ENCODE measurements around the gene KCNQ1.

The KCNQ1 gene

GRCh38 chr11:2768471-2769408 is 323.9 kb downstream of the KCNQ1 start:
- no peak for TF ChIP-seq CTCF (IDR thresholded peaks at IDR 0.05; ENCODE audit: insufficient read depth, missing control alignments)
- FAIRE-seq (no peak), DNase-seq (ENCODE audit: insufficient read length, low spot score) (no peak)

GRCh38 chr11:2769409-2770095 is 324.7 kb downstream of the KCNQ1 start:
- no peak for TF ChIP-seq CTCF (IDR thresholded peaks at IDR 0.05; ENCODE audit: insufficient read depth, missing control alignments)
- DNase-seq (ENCODE audit: insufficient read length, low spot score) (no peak), FAIRE-seq (no peak)

GRCh38 chr11:2770096-2770751 is 325.4 kb downstream of the KCNQ1 start:
- DNase-seq (ENCODE audit: insufficient read length, low spot score) (no peak), FAIRE-seq (no peak)
- TF ChIP-seq CTCF (IDR thresholded peaks at IDR 0.05; ENCODE audit: insufficient read depth, missing control alignments), result no peak

- DNase-seq (ENCODE audit: insufficient read length, low spot score), result no peak
- FAIRE-seq, result no peak
These were observed 326.0 kb downstream of the KCNQ1 start for GRCh38 chr11:2770761-2771301.

GRCh38 chr11:2771758-2772466 is 327.1 kb downstream of the KCNQ1 start:
- no peak for FAIRE-seq
- DNase-seq (ENCODE audit: insufficient read length, low spot score), result no peak
- no peak for TF ChIP-seq CTCF (IDR thresholded peaks at IDR 0.05; ENCODE audit: insufficient read depth, missing control alignments)

More at GRCh38 chr11:2770761-2771301, 326.0 kb downstream of the KCNQ1 start:
- TF ChIP-seq CTCF (IDR thresholded peaks at IDR 0.05; ENCODE audit: insufficient read depth, missing control alignments), result no peak

GRCh38 chr11:2772544-2773031 is 327.8 kb downstream of the KCNQ1 start:
- FAIRE-seq (no peak), DNase-seq (ENCODE audit: insufficient read length, low spot score) (no peak)
- TF ChIP-seq CTCF (IDR thresholded peaks at IDR 0.05; ENCODE audit: insufficient read depth, missing control alignments), result no peak
